HL-60 (cell line): ENCODE data around the gene POLA2.

Experiments
- CTCF ChIP-seq: IDR thresholded peaks from one replicate; pipeline ENCODE4 v1.5.1; 2011; ENCODE audit warnings: low read length, control low read depth, inconsistent platforms; ENCODE audit not compliant: insufficient read depth
- GABPA ChIP-seq: IDR thresholded peaks from 2 replicates; pipeline ENCODE4 v1.6.1; 2012; ENCODE audit warnings: low read depth
- POLR2AphosphoS5 ChIP-seq: IDR thresholded peaks from 2 replicates; pipeline ENCODE4 v1.6.1; 2012; ENCODE audit warnings: low read depth
- SPI1 ChIP-seq: IDR thresholded peaks from 2 replicates; pipeline ENCODE4 v1.6.1; 2012; ENCODE audit warnings: low read depth, mild to moderate bottlenecking, borderline replicate concordance
- TF ChIP-seq, protein P1 (sequence below): IDR thresholded peaks from 2 replicates; pipeline ENCODE4 v1.6.1; 2012; ENCODE audit warnings: low read depth; ENCODE audit not compliant: insufficient replicate concordance

DNA sequence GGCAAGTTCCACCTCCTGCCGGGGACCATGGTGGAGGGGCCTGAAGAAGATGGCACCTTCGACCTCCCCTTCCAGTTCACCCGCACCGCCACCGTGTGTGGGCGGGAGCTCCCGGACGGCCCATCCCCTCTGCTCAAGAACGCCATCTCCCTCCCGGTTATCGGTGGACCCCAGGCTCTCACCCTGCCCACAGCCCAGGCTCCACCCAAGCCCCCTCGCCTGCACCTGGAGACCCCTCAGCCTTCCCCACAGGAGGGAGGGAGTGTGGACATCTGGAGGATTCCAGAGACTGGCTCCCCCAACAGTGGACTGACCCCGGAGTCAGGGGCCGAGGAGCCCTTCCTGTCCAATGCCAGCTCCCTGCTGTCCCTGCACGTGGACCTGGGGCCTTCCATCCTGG, 59.3 kb downstream of the POLA2 start:
- TF ChIP-seq CTCF, result no peak
- no peak for TF ChIP-seq POLR2AphosphoS5
- TF ChIP-seq, protein P1, sequence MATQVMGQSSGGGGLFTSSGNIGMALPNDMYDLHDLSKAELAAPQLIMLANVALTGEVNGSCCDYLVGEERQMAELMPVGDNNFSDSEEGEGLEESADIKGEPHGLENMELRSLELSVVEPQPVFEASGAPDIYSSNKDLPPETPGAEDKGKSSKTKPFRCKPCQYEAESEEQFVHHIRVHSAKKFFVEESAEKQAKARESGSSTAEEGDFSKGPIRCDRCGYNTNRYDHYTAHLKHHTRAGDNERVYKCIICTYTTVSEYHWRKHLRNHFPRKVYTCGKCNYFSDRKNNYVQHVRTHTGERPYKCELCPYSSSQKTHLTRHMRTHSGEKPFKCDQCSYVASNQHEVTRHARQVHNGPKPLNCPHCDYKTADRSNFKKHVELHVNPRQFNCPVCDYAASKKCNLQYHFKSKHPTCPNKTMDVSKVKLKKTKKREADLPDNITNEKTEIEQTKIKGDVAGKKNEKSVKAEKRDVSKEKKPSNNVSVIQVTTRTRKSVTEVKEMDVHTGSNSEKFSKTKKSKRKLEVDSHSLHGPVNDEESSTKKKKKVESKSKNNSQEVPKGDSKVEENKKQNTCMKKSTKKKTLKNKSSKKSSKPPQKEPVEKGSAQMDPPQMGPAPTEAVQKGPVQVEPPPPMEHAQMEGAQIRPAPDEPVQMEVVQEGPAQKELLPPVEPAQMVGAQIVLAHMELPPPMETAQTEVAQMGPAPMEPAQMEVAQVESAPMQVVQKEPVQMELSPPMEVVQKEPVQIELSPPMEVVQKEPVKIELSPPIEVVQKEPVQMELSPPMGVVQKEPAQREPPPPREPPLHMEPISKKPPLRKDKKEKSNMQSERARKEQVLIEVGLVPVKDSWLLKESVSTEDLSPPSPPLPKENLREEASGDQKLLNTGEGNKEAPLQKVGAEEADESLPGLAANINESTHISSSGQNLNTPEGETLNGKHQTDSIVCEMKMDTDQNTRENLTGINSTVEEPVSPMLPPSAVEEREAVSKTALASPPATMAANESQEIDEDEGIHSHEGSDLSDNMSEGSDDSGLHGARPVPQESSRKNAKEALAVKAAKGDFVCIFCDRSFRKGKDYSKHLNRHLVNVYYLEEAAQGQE, result no peak
- no peak for TF ChIP-seq SPI1
- TF ChIP-seq GABPA, result no peak
